Measurements from ENCODE around the gene TTC28. TPM values are rescaled to one million over a fixed set of nuclear protein-coding genes. Genes with fewer than 3 reads are reported as not detected.

Gene TTC28
- total RNA-seq, 1 donor from 2014 or later: 46.2 TPM

DNA sequence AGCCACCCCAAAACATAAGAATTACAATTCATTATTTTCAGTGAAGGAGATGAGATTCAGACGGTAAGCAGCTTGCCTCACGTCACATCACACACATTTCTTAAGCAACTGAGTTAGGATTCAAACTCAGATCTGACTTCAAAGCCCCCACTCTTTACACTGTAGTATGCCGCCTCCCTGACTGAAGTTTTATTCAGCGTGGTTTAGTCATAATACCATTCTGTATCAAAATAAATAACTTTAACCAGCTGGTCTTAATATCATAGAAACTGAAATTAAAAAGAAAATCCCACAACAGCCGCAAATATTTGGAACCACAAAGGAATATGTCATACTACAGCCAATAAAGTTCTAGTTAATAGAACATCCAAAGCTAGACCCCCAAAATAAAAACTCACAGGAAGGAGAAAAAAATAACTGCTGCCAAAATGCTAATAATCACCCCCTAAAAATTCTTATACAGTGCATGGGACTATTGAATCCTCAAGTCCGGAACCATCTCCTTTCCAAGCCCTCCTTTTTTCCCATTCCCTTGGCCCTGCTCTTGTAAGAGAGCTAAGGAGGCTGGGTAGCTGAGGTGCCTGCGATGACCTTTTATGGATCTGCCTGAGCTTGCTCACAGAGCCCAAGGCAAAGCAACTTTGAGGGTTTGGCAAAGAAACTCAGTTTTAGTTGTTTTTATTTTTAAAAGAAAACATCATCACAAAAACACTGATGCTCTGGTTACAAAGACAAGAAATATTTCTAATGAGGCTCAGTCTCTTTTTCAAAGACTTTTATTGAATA is 334.5 kb downstream of the TTC28 start:
- H3K79me2 ChIP-seq (ENCODE audit: low read depth): peaks cover 4% of the 10 kb centered on the region
- H3K36me3 ChIP-seq: no peaks in the 10 kb centered on the region
- TF ChIP-seq EZH2 (IDR thresholded peaks at IDR 0.05): no peak
- no peak for TF ChIP-seq CTCF (IDR thresholded peaks at IDR 0.05)
- TF ChIP-seq EZH2phosphoT487 (IDR thresholded peaks at IDR 0.05): no peak
- no peak for DNase-seq (ENCODE audit: low spot score)
- H4K20me1 ChIP-seq (ENCODE audit: low read depth): peaks cover 3% of the 10 kb centered on the region
- Mint-ChIP-seq H3K27ac (no peak overlapping the region), H3K9me3 (peaks cover 6% of the 10 kb centered on the region), H3K4me1 (peaks cover 22% of the 10 kb centered on the region), H3K27me3 (ENCODE audit: insufficient read depth, low read depth) (no peaks in the 10 kb centered on the region), H3K4me3 (no peak overlapping the region), H3K36me3 (peaks cover 5% of the 10 kb centered on the region)
- no peak overlapping the region for H2AFZ ChIP-seq (replicated peaks)
- H3K4me2 ChIP-seq: no peak overlapping the region
- no peak overlapping the region for H3K27ac ChIP-seq
- no peaks in the 10 kb centered on the region for H3F3A ChIP-seq (ENCODE audit: low read depth)
- no peak overlapping the region for H3K9ac ChIP-seq
- H3K4me3 ChIP-seq: no peak overlapping the region
- no peaks in the 10 kb centered on the region for H3K4me1 ChIP-seq
- H3K27me3 ChIP-seq: no peaks in the 10 kb centered on the region
- no peaks in the 10 kb centered on the region for H3K9me3 ChIP-seq (ENCODE audit: low read depth)

DNA sequence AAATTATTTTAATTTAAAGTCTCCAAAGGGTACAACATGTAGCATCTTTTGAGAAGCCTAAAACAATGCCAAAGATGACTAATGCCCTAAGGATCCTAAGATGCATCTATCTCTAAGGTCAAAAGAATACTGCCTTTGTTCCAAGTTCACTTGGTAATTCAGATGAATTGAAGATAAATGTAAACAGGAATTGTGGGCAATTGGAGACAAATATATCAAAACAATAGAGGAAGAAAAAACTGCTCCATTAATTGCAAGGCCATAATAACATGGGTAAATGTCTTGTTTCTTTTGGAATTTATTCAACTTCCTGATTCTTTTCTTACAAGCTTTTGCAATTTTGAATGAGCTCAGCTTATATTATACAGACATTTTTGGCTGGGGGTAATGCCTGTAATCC is 338.6 kb downstream of the TTC28 start:
- no peaks in the 10 kb centered on the region for H3K27me3 Mint-ChIP-seq (ENCODE audit: insufficient read depth, low read depth)
- no peaks in the 10 kb centered on the region for H3K9me3 ChIP-seq (ENCODE audit: low read depth)

GRCh38 chr22:28333088-28333487 is 346.6 kb downstream of the TTC28 start:
- Mint-ChIP-seq H3K27ac (no peak overlapping the region), H3K36me3 (peaks cover 3% of the 10 kb centered on the region), H3K4me3 (no peak overlapping the region), H3K9me3 (peaks cover 17% of the 10 kb centered on the region), H3K4me1 (peaks cover 26% of the 10 kb centered on the region), H3K27me3 (ENCODE audit: insufficient read depth, low read depth) (no peaks in the 10 kb centered on the region)
- no peaks in the 10 kb centered on the region for H3F3A ChIP-seq (ENCODE audit: low read depth)
- H3K36me3 ChIP-seq: no peaks in the 10 kb centered on the region
- H3K4me2 ChIP-seq: no peak overlapping the region
- H3K4me3 ChIP-seq: no peak overlapping the region
- H3K4me1 ChIP-seq: no peaks in the 10 kb centered on the region
- peaks cover 7% of the 10 kb centered on the region for H4K20me1 ChIP-seq (ENCODE audit: low read depth)
- H3K9me3 ChIP-seq (ENCODE audit: low read depth): no peaks in the 10 kb centered on the region
- no peak overlapping the region for H3K9ac ChIP-seq
- no peak overlapping the region for H2AFZ ChIP-seq (replicated peaks)
- no peaks in the 10 kb centered on the region for H3K79me2 ChIP-seq (ENCODE audit: low read depth)
- H3K27me3 ChIP-seq: no peaks in the 10 kb centered on the region
- H3K27ac ChIP-seq: no peak overlapping the region
- no peak for DNase-seq (ENCODE audit: low spot score)
- TF ChIP-seq EZH2phosphoT487 (IDR thresholded peaks at IDR 0.05) (no peak), CTCF (IDR thresholded peaks at IDR 0.05) (no peak), EZH2 (IDR thresholded peaks at IDR 0.05) (no peak)

More for the DNA sequence above, 338.6 kb downstream of the TTC28 start:
- Histone ChIP-seq H3K27me3 (no peaks in the 10 kb centered on the region), H3K4me1 (no peaks in the 10 kb centered on the region), H3K4me3 (no peak overlapping the region), H3K4me2 (no peak overlapping the region), H3K36me3 (no peaks in the 10 kb centered on the region), H4K20me1 (ENCODE audit: low read depth) (peaks cover 3% of the 10 kb centered on the region), H3K9ac (no peak overlapping the region), H2AFZ (replicated peaks) (no peak overlapping the region), H3K27ac (no peak overlapping the region), H3F3A (ENCODE audit: low read depth) (no peaks in the 10 kb centered on the region), H3K79me2 (ENCODE audit: low read depth) (peaks cover 4% of the 10 kb centered on the region)
- DNase-seq (ENCODE audit: low spot score): no peak
- H3K4me1 Mint-ChIP-seq: peaks cover 8% of the 10 kb centered on the region
- no peak overlapping the region for H3K4me3 Mint-ChIP-seq
- peaks cover 34% of the 10 kb centered on the region for H3K9me3 Mint-ChIP-seq
- H3K36me3 Mint-ChIP-seq: peaks cover 23% of the 10 kb centered on the region
- no peak overlapping the region for H3K27ac Mint-ChIP-seq
- no peak for TF ChIP-seq EZH2 (IDR thresholded peaks at IDR 0.05)
- TF ChIP-seq CTCF (IDR thresholded peaks at IDR 0.05): no peak
- TF ChIP-seq EZH2phosphoT487 (IDR thresholded peaks at IDR 0.05): no peak
